HepG2 (cell line): Measurements from ENCODE around the gene PIP4K2B. TPM values are rescaled to one million over a fixed set of nuclear protein-coding genes. Genes with fewer than 3 reads are reported as not detected.
A peak's percentile ranks its signal among the peaks of the same experiment; 100 is the strongest.

ENCODE experiments used
- ATAC-seq: fragments of 200-7000 bp; cut with Tn5 transposase; 3 replicates; pipeline ENCODE4 v1.9.1; 2020; ENCODE audit warnings: mild to moderate bottlenecking, moderate library complexity
- BruUV-seq: library from RNA; stranded (reverse); fragments of 400-500 nt; replicated peaks from 2 replicates; lab custom pipeline; 2021; lab: Mats Ljungman, UMichigan
- CTCF ChIA-PET: fragments of 300-600 bp; formaldehyde crosslinking; extraction: SDS; loops from one replicate; lab custom pipeline; 2021; ENCODE audit warnings: low total read pairs, inconsistent platforms, low intra/inter-chr PET ratio; lab: Yijun Ruan, JAX
- POLR2A ChIA-PET: fragments of 350-600 bp; sonication (Branson Sonifier 250); formaldehyde crosslinking; loops from one replicate; lab custom pipeline; 2020; ENCODE audit warnings: antibody characterized with exemption, inconsistent platforms; lab: Yijun Ruan, JAX
- DNase-seq: peaks from one replicate; pipeline ENCODE4 v3.0.0-alpha.2; 2015; ENCODE audit warnings: low spot score
- FAIRE-seq: peaks from 3 replicates; lab custom pipeline; 2011; peaks lifted over from hg19 to GRCh38; lab: Jason Lieb, UNC
- H2AFZ ChIP-seq: one replicate; pipeline ENCODE4 v1.6.1; 2011; ENCODE audit warnings: low read length, inconsistent platforms
- H3K27ac ChIP-seq: fragments of 300-600 bp; 3 replicates; pipeline ENCODE4 v1.8.0; 2011; ENCODE audit warnings: mixed run types, mild to moderate bottlenecking, mixed read lengths, low read length, inconsistent platforms; ENCODE audit not compliant: insufficient read depth; ENCODE audit errors: extremely low read length
- H3K27me3 ChIP-seq, 2 experiments: fragments of 200-600 bp in 1 of 2; 2 replicates in 1 of 2; 3 replicates in 1 of 2; pipeline versions ENCODE4 v1.6.0 to v1.8.0; 2011; ENCODE audit warnings: low read length in 2 of 2, mild to moderate bottlenecking in 2 of 2, moderate library complexity in 2 of 2, inconsistent platforms in 1 of 2; ENCODE audit not compliant: insufficient read depth in 2 of 2, control insufficient read depth in 1 of 2
- H3K36me3 ChIP-seq, 2 experiments: fragments of 200-600 bp in 1 of 2; replicated peaks in 1 of 2; 2 replicates in 1 of 2; 3 replicates in 1 of 2; pipeline versions ENCODE4 v1.5.1 to v1.8.0; 2011; ENCODE audit warnings: low read length in 2 of 2, inconsistent platforms in 1 of 2; ENCODE audit not compliant: insufficient read depth in 2 of 2, control insufficient read depth in 1 of 2
- H3K4me1 ChIP-seq: 2 replicates; pipeline ENCODE4 v1.5.1; 2012; ENCODE audit warnings: low read length, inconsistent platforms; ENCODE audit not compliant: insufficient read depth
- H3K4me2 ChIP-seq: 2 replicates; pipeline ENCODE4 v1.6.0; 2011; ENCODE audit warnings: low read depth, low read length, inconsistent platforms
- H3K4me3 ChIP-seq, 3 experiments: fragments of 200-600 bp in 1 of 3; sonication (generic), shearing (Covaris generic) in 1 of 3; replicated peaks in 1 of 3; 2 replicates each; pipeline ENCODE4 v1.5.1; 2011 to 2016; ENCODE audit warnings: low read length in 3 of 3, inconsistent platforms in 2 of 3, low read depth in 2 of 3, mild to moderate bottlenecking in 2 of 3, control low read depth in 1 of 3, mixed read lengths in 1 of 3; ENCODE audit not compliant: insufficient read depth in 1 of 3
- H3K79me2 ChIP-seq: one replicate; pipeline ENCODE4 v1.6.1; 2011; ENCODE audit warnings: low read length, inconsistent platforms; ENCODE audit not compliant: insufficient read depth
- H3K9ac ChIP-seq: 2 replicates; pipeline ENCODE4 v1.6.0; 2011; ENCODE audit warnings: mild to moderate bottlenecking, low read depth, low read length, inconsistent platforms; ENCODE audit not compliant: insufficient read depth
- H3K9me3 ChIP-seq: 2 replicates; pipeline ENCODE4 v1.5.1; 2012; ENCODE audit warnings: mild to moderate bottlenecking, low read length
- H4K20me1 ChIP-seq: 2 replicates; pipeline ENCODE4 v1.6.0; 2011; ENCODE audit warnings: inconsistent platforms, mild to moderate bottlenecking, low read length, moderate library complexity; ENCODE audit not compliant: insufficient read depth
- AGO2 ChIP-seq: fragments of 200-400 bp; formaldehyde crosslinking; optimal IDR thresholded peaks from 2 replicates; pipeline ENCODE3; 2017; ENCODE audit warnings: mild to moderate bottlenecking, low read depth, low read length, moderate library complexity
- HNRNPL ChIP-seq: fragments of 200-400 bp; formaldehyde crosslinking; IDR thresholded peaks from 2 replicates; pipeline ENCODE4 v1.6.1; 2017; ENCODE audit warnings: mild to moderate bottlenecking, low read depth, low read length
- KDM1A ChIP-seq: IDR thresholded peaks from 2 replicates; pipeline ENCODE4 v1.6.1; 2016; ENCODE audit warnings: missing compliant biosample characterization
- NFATC3 ChIP-seq: sonication (generic); formaldehyde crosslinking; IDR thresholded peaks from 2 replicates; pipeline ENCODE4 v1.5.1; 2020; ENCODE audit warnings: mild to moderate bottlenecking, missing genetic modification reagents
- NFE2L1 ChIP-seq: sonication (generic); formaldehyde crosslinking; IDR thresholded peaks from 2 replicates; pipeline ENCODE4 v1.4.0; 2020; ENCODE audit warnings: missing genetic modification reagents, mild to moderate bottlenecking, borderline replicate concordance
- POLR2A ChIP-seq, 2 experiments: IDR thresholded peaks; 2 replicates each; pipeline ENCODE4 v1.6.1; 2011; ENCODE audit warnings: low read depth in 2 of 2, low read length in 2 of 2, mild to moderate bottlenecking in 1 of 2, moderate library complexity in 1 of 2; ENCODE audit not compliant: insufficient read depth in 1 of 2
- POLR2AphosphoS2 ChIP-seq: IDR thresholded peaks from 2 replicates; pipeline ENCODE4 v1.6.1; 2011; ENCODE audit warnings: low read depth, low read length, improper control_type of control experiment
- POLR2G ChIP-seq: fragments of 200-400 bp; formaldehyde crosslinking; IDR thresholded peaks from 2 replicates; pipeline ENCODE4 v1.6.1; 2018; ENCODE audit warnings: mild to moderate bottlenecking, low read depth, low read length, moderate library complexity
- RBFOX2 ChIP-seq: fragments of 200-400 bp; formaldehyde crosslinking; IDR thresholded peaks from 2 replicates; pipeline ENCODE4 v1.6.1; 2017; ENCODE audit warnings: low read depth, mild to moderate bottlenecking, low read length
- RBM22 ChIP-seq: fragments of 200-400 bp; formaldehyde crosslinking; optimal IDR thresholded peaks from 2 replicates; pipeline ENCODE3; 2017; ENCODE audit warnings: mild to moderate bottlenecking, low read length, moderate library complexity
- TRIM24 ChIP-seq: sonication (generic); formaldehyde crosslinking; IDR thresholded peaks from 2 replicates; pipeline ENCODE4 v1.8.0; 2022; ENCODE audit warnings: mild to moderate bottlenecking, missing genetic modification reagents
- YY1 ChIP-seq: IDR thresholded peaks from 2 replicates; pipeline ENCODE4 v1.6.1; 2011; ENCODE audit warnings: low read length, low read depth, moderate library complexity, mild to moderate bottlenecking; ENCODE audit not compliant: insufficient read depth, insufficient replicate concordance
- ZC3H13 ChIP-seq: sonication (generic); formaldehyde crosslinking; IDR thresholded peaks from 2 replicates; pipeline ENCODE4 v1.8.1; 2023; ENCODE audit warnings: mild to moderate bottlenecking, missing genetic modification reagents, moderate library complexity
- ZNF234 ChIP-seq: sonication (generic); formaldehyde crosslinking; conservative IDR thresholded peaks from 2 replicates; pipeline ENCODE4 v1.5.1; 2020; ENCODE audit warnings: mild to moderate bottlenecking, missing genetic modification reagents
- ZNF329 ChIP-seq: sonication (generic); formaldehyde crosslinking; IDR thresholded peaks from 2 replicates; pipeline ENCODE4 v1.9.0; 2021; ENCODE audit warnings: low read depth, mild to moderate bottlenecking, missing genetic modification reagents
- ZNF556 ChIP-seq: sonication (generic); formaldehyde crosslinking; IDR thresholded peaks from 2 replicates; pipeline ENCODE4 v1.4.0; 2020; ENCODE audit warnings: mild to moderate bottlenecking, missing genetic modification reagents, borderline replicate concordance
- ZNF598 ChIP-seq: sonication (generic); formaldehyde crosslinking; IDR thresholded peaks from 2 replicates; pipeline ENCODE4 v1.5.1; 2020; ENCODE audit warnings: mild to moderate bottlenecking, missing genetic modification reagents, borderline replicate concordance
- WGBS: methylation state at CpG from one replicate; pipeline ENCODE4 v1.1.6; 2017; ENCODE audit warnings: low lambda C conversion rate; 5-methylcytosine and 5-hydroxymethylcytosine counted together
- in situ Hi-C: cut with HindIII; loops from 2 replicates; pipeline ENCODE4 v1.10.0; 2017; ENCODE audit warnings: low pct_unique_long_range_greater_than_20kb; ENCODE audit not compliant: extremely low pct_ligation_motif_present
- intact Hi-C: fragments of 100-400 bp; cut with micrococcal nuclease; formaldehyde crosslinking; loops from one replicate; pipeline ENCODE4 v1.10.0; 2022; ENCODE audit not compliant: unreplicated experiment
- polyA plus RNA-seq, 8 experiments: library from polyadenylated mRNA; depleted of rRNA in 3 of 8; stranded (reverse) in 7 of 8; unstranded in 1 of 8; fragments of >200 nt; fragmentation: Illumina TruSeq in 4 of 8; extraction: Trizol in 4 of 8; gene quantifications; 2 replicates each; pipeline versions ENCODE4 v1.2.1 to v1.2.3, GENCODE V29; 2011 to 2016; ENCODE audit warnings: low read depth in 4 of 8, missing spikeins in 1 of 8, mixed read lengths in 1 of 8; ENCODE audit not compliant: insufficient read depth in 1 of 8
- total RNA-seq, 5 experiments: library from RNA; depleted of rRNA; stranded (reverse); fragments of >200 nt; fragmentation: Illumina TruSeq; extraction: Trizol; gene quantifications; 2 replicates each; pipeline ENCODE4 v1.2.3, GENCODE V29; 2016; ENCODE audit warnings: low read depth in 1 of 5
- TF ChIP-seq, protein P1 (sequence below): sonication (generic); formaldehyde crosslinking; IDR thresholded peaks from 2 replicates; pipeline ENCODE4 v1.5.0; 2020; ENCODE audit warnings: missing genetic modification reagents, mild to moderate bottlenecking, borderline replicate concordance

The PIP4K2B gene
- total and polyA plus RNA-seq, 2 of the 13 experiments (the other 11 are each of a cell fraction or from before 2014, with no cell fraction given): 20.4 to 54.0 TPM

DNA sequence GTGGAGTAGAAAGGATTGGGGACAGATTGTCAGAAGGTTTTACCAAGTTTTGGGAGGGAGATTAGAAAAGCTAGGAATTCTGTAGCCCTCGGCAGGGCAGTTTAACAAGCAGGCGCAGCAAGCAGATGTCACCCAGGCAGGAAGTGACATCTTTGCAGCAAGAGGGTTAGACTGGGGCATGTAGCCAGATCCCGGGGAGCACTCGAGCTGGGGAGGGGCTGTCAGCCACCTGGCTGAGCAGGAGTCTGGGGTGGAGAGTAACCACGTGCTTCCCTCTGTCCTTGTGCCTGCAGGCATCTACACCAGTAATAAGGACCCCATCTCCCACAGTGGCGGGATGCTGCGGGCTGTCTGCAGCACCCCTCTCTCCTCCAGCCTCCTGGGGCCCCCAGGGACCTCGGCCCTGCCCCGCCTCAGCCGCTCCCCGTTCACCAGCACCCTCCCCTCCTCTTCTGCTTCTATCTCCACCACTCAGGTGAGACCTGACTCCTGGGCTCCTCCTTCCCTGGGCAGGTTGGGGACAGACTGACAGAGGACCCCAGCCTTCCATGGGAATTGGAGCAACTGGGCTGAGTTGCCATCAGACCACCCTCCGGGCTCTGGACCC is 82.1 kb downstream of the PIP4K2B start:
- no peak for ATAC-seq
- intact Hi-C loops: no loop called here
- H4K20me1 ChIP-seq: no peaks in the 10 kb centered on the region
- no peak overlapping the region for H3K9ac ChIP-seq
- no peaks in the 10 kb centered on the region for H3K27me3 ChIP-seq
- CTCF ChIA-PET: no interaction called here
- H3K27ac ChIP-seq: no peak overlapping the region
- H3K9me3 ChIP-seq: no peaks in the 10 kb centered on the region
- no peak overlapping the region for H3K4me2 ChIP-seq
- H3K79me2 ChIP-seq: no peaks in the 10 kb centered on the region
- peaks cover 30% of the 10 kb centered on the region for H3K4me1 ChIP-seq
- POLR2A ChIA-PET: interaction anchor here (1.2 to 7.0 kb wide), 7 partner anchors 8 to 103 kb away, joined by 3 to 92 read pairs (median 9); partner anchors contain the start of genes EPOP and MLLT6
- no TSS peak for BruUV-seq
- TF ChIP-seq YY1: no peak
- TF ChIP-seq POLR2G: peak; percentile 40; the same call in 1 of the 2 replicates
- WGBS: 96% methylated on average over 11 of the region's 12 CpGs
- H3K4me3 ChIP-seq: no peak overlapping the region
- in situ Hi-C loops: no loop called here
- no peak for FAIRE-seq
- peaks cover 47 to 85% of the 10 kb centered on the region in 2 experiments for H3K36me3 ChIP-seq
- DNase-seq: no peak
- H2AFZ ChIP-seq: no peak overlapping the region

DNA sequence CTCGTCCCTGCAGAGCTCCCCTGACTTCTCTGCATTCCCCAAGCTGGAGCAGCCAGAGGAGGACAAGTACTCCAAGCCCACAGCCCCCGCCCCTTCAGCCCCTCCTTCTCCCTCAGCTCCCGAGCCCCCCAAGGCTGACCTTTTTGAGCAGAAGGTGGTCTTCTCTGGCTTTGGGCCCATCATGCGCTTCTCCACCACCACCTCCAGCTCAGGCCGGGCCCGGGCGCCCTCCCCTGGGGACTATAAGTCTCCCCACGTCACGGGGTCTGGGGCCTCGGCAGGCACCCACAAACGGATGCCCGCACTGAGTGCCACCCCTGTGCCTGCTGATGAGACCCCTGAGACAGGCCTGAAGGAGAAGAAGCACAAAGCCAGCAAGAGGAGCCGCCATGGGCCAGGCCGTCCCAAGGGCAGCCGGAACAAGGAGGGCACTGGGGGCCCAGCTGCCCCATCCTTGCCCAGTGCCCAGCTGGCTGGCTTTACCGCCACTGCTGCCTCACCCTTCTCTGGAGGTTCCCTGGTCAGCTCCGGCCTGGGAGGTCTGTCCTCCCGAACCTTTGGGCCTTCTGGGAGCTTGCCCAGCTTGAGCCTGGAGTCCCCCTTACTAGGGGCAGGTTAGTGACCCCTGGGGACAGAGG is 82.9 kb downstream of the PIP4K2B start:
- H3K9me3 ChIP-seq: no peaks in the 10 kb centered on the region
- no peak for DNase-seq
- CTCF ChIA-PET: no interaction called here
- no peak for ATAC-seq
- H3K9ac ChIP-seq: no peak overlapping the region
- peaks cover 29% of the 10 kb centered on the region for H3K4me1 ChIP-seq
- 96% methylated on average over 16 of the region's 18 CpGs for WGBS
- H3K4me3 ChIP-seq: no peak overlapping the region
- no peaks in the 10 kb centered on the region for H3K79me2 ChIP-seq
- no peak overlapping the region for H2AFZ ChIP-seq
- no peak for FAIRE-seq
- H3K27me3 ChIP-seq: no peaks in the 10 kb centered on the region
- no peak overlapping the region for H3K27ac ChIP-seq
- POLR2A ChIA-PET: interaction anchor here (1.0 to 7.0 kb wide), 7 partner anchors 12 to 103 kb away, joined by 3 to 92 read pairs (median 5); partner anchors contain the start of genes EPOP and MLLT6
- intact Hi-C loops: no loop called here
- peaks cover 51 to 87% of the 10 kb centered on the region in 2 experiments for H3K36me3 ChIP-seq
- in situ Hi-C loops: no loop called here
- BruUV-seq: no TSS peak
- H3K4me2 ChIP-seq: no peak overlapping the region
- H4K20me1 ChIP-seq: no peaks in the 10 kb centered on the region
- TF ChIP-seq TRIM24 (no peak), AGO2 (peak; percentile 93), RBFOX2 (peak; percentile 60), ZNF598 (CRISPR knock-in tag) (peak; percentile 46; the same call in 1 of the 2 replicates), ZNF556 (no peak), HNRNPL (0 out of 2 replicates have a peak, but pooled peaks have one; percentile 66), KDM1A (CRISPR knock-in tag) (no peak), ZNF329 (CRISPR knock-in tag) (no peak), NFATC3 (0 out of 2 replicates have a peak, but pooled peaks have one; percentile 29), ZC3H13 (CRISPR knock-in tag) (no peak), RBM22 (peak; percentile 17), POLR2A (IDR thresholded peaks at IDR 0.05; ENCODE audit: insufficient read depth in 1 of 2, low read depth in 2 of 2, low read length in 2 of 2) (0 out of 4 replicates have a peak, but pooled peaks have one; percentile 7 to 20), ZNF234 (no peak), NFE2L1 (CRISPR knock-in tag) (no peak), POLR2AphosphoS2 (no peak)
- TF ChIP-seq, protein P1, sequence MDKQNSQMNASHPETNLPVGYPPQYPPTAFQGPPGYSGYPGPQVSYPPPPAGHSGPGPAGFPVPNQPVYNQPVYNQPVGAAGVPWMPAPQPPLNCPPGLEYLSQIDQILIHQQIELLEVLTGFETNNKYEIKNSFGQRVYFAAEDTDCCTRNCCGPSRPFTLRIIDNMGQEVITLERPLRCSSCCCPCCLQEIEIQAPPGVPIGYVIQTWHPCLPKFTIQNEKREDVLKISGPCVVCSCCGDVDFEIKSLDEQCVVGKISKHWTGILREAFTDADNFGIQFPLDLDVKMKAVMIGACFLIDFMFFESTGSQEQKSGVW: no peak
